Measurements from ENCODE around the gene PKMYT1. TPM values are rescaled to one million over a fixed set of nuclear protein-coding genes. Genes with fewer than 3 reads are reported as not detected.
A peak's percentile ranks its signal among the peaks of the same experiment; 100 is the strongest.

PKMYT1 gene
- total and polyA plus RNA-seq, 9 of the 15 experiments (the other 6 are each of a cell fraction or from before 2014, with no cell fraction given), result 8.7 to 201 (median 37.8) TPM

GRCh38 chr16:3017794-3018506, 37.7 kb upstream of the PKMYT1 start, which contains the start of gene CLDN6 (continued):
- TF ChIP-seq MCM3 (IDR thresholded peaks at IDR 0.05), result no peak
- no peak for TF ChIP-seq BRCA1 (IDR thresholded peaks at IDR 0.05)
- no peak for TF ChIP-seq BRCA1 (CRISPR knock-in tag; IDR thresholded peaks at IDR 0.05)
- no peak for TF ChIP-seq FOS (IDR thresholded peaks at IDR 0.05; ENCODE audit: extremely low read depth, insufficient read length)
- TF ChIP-seq, protein P1, sequence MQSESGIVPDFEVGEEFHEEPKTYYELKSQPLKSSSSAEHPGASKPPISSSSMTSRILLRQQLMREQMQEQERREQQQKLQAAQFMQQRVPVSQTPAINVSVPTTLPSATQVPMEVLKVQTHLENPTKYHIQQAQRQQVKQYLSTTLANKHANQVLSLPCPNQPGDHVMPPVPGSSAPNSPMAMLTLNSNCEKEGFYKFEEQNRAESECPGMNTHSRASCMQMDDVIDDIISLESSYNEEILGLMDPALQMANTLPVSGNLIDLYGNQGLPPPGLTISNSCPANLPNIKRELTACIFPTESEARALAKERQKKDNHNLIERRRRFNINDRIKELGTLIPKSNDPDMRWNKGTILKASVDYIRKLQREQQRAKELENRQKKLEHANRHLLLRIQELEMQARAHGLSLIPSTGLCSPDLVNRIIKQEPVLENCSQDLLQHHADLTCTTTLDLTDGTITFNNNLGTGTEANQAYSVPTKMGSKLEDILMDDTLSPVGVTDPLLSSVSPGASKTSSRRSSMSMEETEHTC (IDR thresholded peaks at IDR 0.05), result no peak
- TF ChIP-seq ZNF23 (CRISPR knock-in tag; IDR thresholded peaks at IDR 0.05), result no peak
- TF ChIP-seq NCOR1 (IDR thresholded peaks at IDR 0.05), result 0 out of 2 replicates have a peak, but pooled peaks have one; percentile 6
- TF ChIP-seq ZBTB8A (IDR thresholded peaks at IDR 0.05; ENCODE audit: partially characterized antibody), result no peak
- no peak for TF ChIP-seq EP400 (IDR thresholded peaks at IDR 0.05)
- TF ChIP-seq, protein P2, sequence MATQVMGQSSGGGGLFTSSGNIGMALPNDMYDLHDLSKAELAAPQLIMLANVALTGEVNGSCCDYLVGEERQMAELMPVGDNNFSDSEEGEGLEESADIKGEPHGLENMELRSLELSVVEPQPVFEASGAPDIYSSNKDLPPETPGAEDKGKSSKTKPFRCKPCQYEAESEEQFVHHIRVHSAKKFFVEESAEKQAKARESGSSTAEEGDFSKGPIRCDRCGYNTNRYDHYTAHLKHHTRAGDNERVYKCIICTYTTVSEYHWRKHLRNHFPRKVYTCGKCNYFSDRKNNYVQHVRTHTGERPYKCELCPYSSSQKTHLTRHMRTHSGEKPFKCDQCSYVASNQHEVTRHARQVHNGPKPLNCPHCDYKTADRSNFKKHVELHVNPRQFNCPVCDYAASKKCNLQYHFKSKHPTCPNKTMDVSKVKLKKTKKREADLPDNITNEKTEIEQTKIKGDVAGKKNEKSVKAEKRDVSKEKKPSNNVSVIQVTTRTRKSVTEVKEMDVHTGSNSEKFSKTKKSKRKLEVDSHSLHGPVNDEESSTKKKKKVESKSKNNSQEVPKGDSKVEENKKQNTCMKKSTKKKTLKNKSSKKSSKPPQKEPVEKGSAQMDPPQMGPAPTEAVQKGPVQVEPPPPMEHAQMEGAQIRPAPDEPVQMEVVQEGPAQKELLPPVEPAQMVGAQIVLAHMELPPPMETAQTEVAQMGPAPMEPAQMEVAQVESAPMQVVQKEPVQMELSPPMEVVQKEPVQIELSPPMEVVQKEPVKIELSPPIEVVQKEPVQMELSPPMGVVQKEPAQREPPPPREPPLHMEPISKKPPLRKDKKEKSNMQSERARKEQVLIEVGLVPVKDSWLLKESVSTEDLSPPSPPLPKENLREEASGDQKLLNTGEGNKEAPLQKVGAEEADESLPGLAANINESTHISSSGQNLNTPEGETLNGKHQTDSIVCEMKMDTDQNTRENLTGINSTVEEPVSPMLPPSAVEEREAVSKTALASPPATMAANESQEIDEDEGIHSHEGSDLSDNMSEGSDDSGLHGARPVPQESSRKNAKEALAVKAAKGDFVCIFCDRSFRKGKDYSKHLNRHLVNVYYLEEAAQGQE (IDR thresholded peaks at IDR 0.05; ENCODE audit: borderline replicate concordance), result peak; percentile 29; the same call in 1 of the 2 replicates
- TF ChIP-seq, protein P2 (CRISPR knock-in tag; IDR thresholded peaks at IDR 0.05; ENCODE audit: low read depth), result no peak
- TF ChIP-seq, protein P3, sequence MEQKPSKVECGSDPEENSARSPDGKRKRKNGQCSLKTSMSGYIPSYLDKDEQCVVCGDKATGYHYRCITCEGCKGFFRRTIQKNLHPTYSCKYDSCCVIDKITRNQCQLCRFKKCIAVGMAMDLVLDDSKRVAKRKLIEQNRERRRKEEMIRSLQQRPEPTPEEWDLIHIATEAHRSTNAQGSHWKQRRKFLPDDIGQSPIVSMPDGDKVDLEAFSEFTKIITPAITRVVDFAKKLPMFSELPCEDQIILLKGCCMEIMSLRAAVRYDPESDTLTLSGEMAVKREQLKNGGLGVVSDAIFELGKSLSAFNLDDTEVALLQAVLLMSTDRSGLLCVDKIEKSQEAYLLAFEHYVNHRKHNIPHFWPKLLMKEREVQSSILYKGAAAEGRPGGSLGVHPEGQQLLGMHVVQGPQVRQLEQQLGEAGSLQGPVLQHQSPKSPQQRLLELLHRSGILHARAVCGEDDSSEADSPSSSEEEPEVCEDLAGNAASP (IDR thresholded peaks at IDR 0.05), result no peak
- TF ChIP-seq MCM2 (IDR thresholded peaks at IDR 0.05; ENCODE audit: low read depth), result no peak
- TF ChIP-seq FOXA1 (IDR thresholded peaks at IDR 0.05; ENCODE audit: borderline replicate concordance), result no peak
- TF ChIP-seq TBL1XR1 (IDR thresholded peaks at IDR 0.05; ENCODE audit: low read length in 2 of 2), result no peak
- TF ChIP-seq ZNF347 (CRISPR knock-in tag; IDR thresholded peaks at IDR 0.05; ENCODE audit: low read depth), result no peak
- TF ChIP-seq SMC3 (conservative IDR thresholded peaks at IDR 0.05; ENCODE audit: insufficient read depth, low read depth, low read length), result no peak
